Natural killer cell (primary cell): ENCODE results near the gene INPP4A. TPM values are rescaled to one million over a fixed set of nuclear protein-coding genes. Genes with fewer than 3 reads are reported as not detected.

Experiments
- ATAC-seq, 3 donors: fragments of 150-1000 bp in 2 of 3; fragments of 200-7000 bp in 1 of 3; cut with Tn5 transposase; 1 replicate in 1 of 3; 2 replicates in 2 of 3; pipeline ENCODE4 v1.10.0; 2021; ENCODE audit warnings: mild to moderate bottlenecking in 2 of 3, moderate library complexity in 2 of 3
- DNase-seq, 2 donors: peaks; one replicate each; pipeline versions ENCODE4 v3.0.0 to v3.0.0-alpha.2; 2013 to 2021; ENCODE audit warnings: mixed read lengths in 1 of 2
- H3K27ac ChIP-seq: one replicate; pipeline ENCODE4 v1.5.1; 2013; ENCODE audit warnings: mild to moderate bottlenecking, low read length
- H3K27me3 ChIP-seq: one replicate; pipeline ENCODE4 v1.6.1; 2013; ENCODE audit warnings: low read length; ENCODE audit not compliant: control insufficient read depth, insufficient read depth
- H3K36me3 ChIP-seq: one replicate; pipeline ENCODE4 v1.6.1; 2013; ENCODE audit warnings: low read length; ENCODE audit not compliant: control insufficient read depth, insufficient read depth
- H3K4me1 ChIP-seq: one replicate; pipeline ENCODE4 v1.6.1; 2013; ENCODE audit warnings: low read length; ENCODE audit not compliant: control insufficient read depth, insufficient read depth
- H3K4me3 ChIP-seq: one replicate; pipeline ENCODE4 v1.5.1; 2013; ENCODE audit warnings: low read length
- H3K9me3 ChIP-seq: one replicate; pipeline ENCODE4 v1.6.1; 2013; ENCODE audit warnings: low read length; ENCODE audit not compliant: control insufficient read depth, insufficient read depth
- H3K27ac Mint-ChIP-seq, 2 donors: one replicate each; pipeline ENCODE4 v1.8.0; 2022; ENCODE audit warnings: mild to moderate bottlenecking in 2 of 2, mixed read lengths in 2 of 2, moderate library complexity in 1 of 2
- H3K27me3 Mint-ChIP-seq, 2 donors: one replicate each; pipeline ENCODE4 v1.8.0; 2022; ENCODE audit warnings: low read depth in 2 of 2, mixed read lengths in 2 of 2
- H3K36me3 Mint-ChIP-seq: one replicate; pipeline ENCODE4 v1.8.0; 2022; ENCODE audit warnings: mixed read lengths
- H3K4me1 Mint-ChIP-seq, 2 donors: one replicate each; pipeline ENCODE4 v1.8.0; 2022; ENCODE audit warnings: mixed read lengths in 2 of 2
- H3K4me3 Mint-ChIP-seq: one replicate; pipeline ENCODE4 v1.8.0; 2022; ENCODE audit warnings: mild to moderate bottlenecking, moderate library complexity, mixed read lengths
- H3K9me3 Mint-ChIP-seq, 2 donors: one replicate each; pipeline ENCODE4 v1.8.0; 2022; ENCODE audit warnings: mixed read lengths in 2 of 2
- WGBS: methylation state at CpG from one replicate; pipeline ENCODE4 v1.1.7; 2013; ENCODE audit warnings: missing lambda C conversion rate; ENCODE audit not compliant: insufficient coverage; 5-methylcytosine and 5-hydroxymethylcytosine counted together
- intact Hi-C: fragments of 100-400 bp; cut with micrococcal nuclease; formaldehyde crosslinking; loops from one replicate; pipeline ENCODE4 v1.14.2; 2022
- total RNA-seq, 4 donors: library from RNA; stranded (reverse); fragments of 120-200 nt in 1 of 4; gene quantifications; one replicate each; pipeline versions ENCODE4 v1.2.3 to v1.2.4, GENCODE V29; 2013 to 2022
- TF ChIP-seq, protein P1 (sequence below): fragments of 200-600 bp; IDR thresholded peaks from one replicate; pipeline ENCODE4 v1.8.0; 2022; ENCODE audit warnings: antibody characterized with exemption

Gene INPP4A
- total RNA-seq, 3 donors from 2014 or later (not counting 1 experiment from before 2014, with no cell fraction given): 192 to 243 (median 225) TPM

DNA sequence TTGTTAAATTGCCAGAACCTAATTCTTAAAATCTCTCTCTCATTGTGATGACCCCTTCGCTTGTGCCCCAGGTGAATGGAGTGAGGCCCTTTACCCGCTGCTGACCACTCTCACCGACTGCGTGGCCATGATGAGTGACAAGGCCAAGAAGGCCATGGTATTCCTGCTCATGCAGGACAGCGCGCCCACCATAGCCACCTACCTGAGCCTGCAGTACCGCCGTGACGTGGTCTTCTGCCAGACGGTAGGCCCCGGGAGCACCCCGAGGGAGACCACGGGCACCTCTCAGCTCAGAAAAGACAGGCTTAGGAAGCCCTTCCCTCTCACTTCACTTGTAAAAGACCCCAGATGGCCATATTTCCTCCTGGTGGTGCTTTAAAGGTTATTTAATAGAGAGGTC, 118.7 kb downstream of the INPP4A start:
- Histone ChIP-seq H3K27me3 (no peaks in the 10 kb centered on the region), H3K4me1 (peaks cover 20% of the 10 kb centered on the region), H3K27ac (no peak overlapping the region), H3K4me3 (no peak overlapping the region), H3K36me3 (peaks cover 85% of the 10 kb centered on the region), H3K9me3 (no peaks in the 10 kb centered on the region)
- Mint-ChIP-seq H3K9me3 (no peaks in the 10 kb centered on the region), H3K4me3 (no peak overlapping the region), H3K36me3 (peaks cover 13% of the 10 kb centered on the region), H3K27me3 (no peaks in the 10 kb centered on the region), H3K4me1 (peaks cover 28 to 36% of the 10 kb centered on the region in 2 donors), H3K27ac (peak overlapping the region in 1 of 2 donors; percentile 4)
- intact Hi-C loops: no loop called here
- ATAC-seq (no peak), DNase-seq (no peak)
- TF ChIP-seq, protein P1, sequence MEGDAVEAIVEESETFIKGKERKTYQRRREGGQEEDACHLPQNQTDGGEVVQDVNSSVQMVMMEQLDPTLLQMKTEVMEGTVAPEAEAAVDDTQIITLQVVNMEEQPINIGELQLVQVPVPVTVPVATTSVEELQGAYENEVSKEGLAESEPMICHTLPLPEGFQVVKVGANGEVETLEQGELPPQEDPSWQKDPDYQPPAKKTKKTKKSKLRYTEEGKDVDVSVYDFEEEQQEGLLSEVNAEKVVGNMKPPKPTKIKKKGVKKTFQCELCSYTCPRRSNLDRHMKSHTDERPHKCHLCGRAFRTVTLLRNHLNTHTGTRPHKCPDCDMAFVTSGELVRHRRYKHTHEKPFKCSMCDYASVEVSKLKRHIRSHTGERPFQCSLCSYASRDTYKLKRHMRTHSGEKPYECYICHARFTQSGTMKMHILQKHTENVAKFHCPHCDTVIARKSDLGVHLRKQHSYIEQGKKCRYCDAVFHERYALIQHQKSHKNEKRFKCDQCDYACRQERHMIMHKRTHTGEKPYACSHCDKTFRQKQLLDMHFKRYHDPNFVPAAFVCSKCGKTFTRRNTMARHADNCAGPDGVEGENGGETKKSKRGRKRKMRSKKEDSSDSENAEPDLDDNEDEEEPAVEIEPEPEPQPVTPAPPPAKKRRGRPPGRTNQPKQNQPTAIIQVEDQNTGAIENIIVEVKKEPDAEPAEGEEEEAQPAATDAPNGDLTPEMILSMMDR: no peak
- 98% methylated on average over 13 of the region's 13 CpGs for WGBS

DNA sequence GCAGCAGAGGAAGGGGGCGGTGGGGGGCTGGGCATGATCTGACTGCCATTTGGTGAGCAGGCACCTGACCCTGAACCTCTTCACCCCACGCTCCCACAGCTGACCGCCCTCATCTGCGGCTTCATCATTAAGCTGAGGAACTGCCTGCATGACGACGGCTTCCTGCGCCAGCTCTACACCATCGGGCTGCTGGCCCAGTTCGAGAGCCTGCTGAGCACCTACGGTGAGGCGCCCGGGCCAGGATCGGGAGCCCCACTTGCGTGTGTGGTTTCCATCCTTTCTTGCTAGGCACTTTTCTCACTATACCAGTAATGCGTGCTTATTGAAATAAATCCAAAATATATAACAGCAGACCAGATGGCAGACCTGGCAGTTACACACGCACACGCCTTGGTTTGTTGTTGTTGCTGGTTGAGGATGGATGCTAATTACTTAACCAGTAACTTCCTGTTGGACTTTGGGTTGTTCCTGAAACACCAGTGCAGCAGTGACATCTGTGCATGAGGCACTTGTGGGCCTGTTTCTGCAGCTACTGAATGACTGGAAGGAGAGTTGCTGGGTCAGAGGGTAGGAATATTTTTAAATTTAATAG, 120.0 kb downstream of the INPP4A start:
- peaks cover 13% of the 10 kb centered on the region for H3K36me3 Mint-ChIP-seq

DNA sequence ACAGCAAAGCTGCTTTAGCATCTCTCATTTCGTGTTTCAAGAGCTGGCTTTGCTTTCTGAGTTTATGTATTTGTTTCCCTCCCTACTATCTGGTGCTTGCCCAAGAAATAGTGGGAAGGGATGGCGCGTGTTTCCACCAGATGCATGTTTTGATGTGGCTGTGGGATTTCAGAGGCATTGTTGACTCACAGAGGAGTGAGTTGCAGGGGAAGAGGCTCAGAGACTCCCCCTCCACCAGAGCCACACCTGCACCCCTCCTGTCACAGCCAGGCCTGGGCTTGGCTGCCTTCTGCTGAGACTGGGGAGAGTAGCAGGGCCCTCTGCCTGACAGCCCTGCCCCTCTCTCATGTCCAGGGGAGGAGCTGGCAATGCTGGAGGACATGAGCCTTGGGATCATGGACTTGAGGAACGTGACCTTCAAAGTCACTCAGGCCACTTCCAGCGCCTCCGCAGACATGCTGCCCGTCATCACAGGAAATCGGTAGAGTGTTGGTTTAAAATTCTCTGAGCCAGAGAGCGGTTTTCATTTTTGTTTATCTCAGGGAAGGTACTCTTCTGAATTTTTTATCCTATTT, 120.7 kb downstream of the INPP4A start:
- peaks cover 13% of the 10 kb centered on the region for H3K36me3 Mint-ChIP-seq
- no peaks in the 10 kb centered on the region for H3K9me3 ChIP-seq
- no peak overlapping the region for H3K4me3 ChIP-seq
- no peak for DNase-seq
- H3K36me3 ChIP-seq: peaks cover 88% of the 10 kb centered on the region
- H3K4me1 ChIP-seq: peaks cover 3% of the 10 kb centered on the region
- H3K9me3 Mint-ChIP-seq: no peaks in the 10 kb centered on the region
- H3K4me1 Mint-ChIP-seq: peaks cover 8 to 27% of the 10 kb centered on the region in 2 donors
- TF ChIP-seq, protein P1: no peak
- no peak overlapping the region for H3K27ac Mint-ChIP-seq
- 97% methylated on average over 7 of the region's 9 CpGs for WGBS
- no peak overlapping the region for H3K27ac ChIP-seq
- no peaks in the 10 kb centered on the region for H3K27me3 ChIP-seq
- no peak overlapping the region for H3K4me3 Mint-ChIP-seq
- no peaks in the 10 kb centered on the region for H3K27me3 Mint-ChIP-seq
- intact Hi-C loops: no loop called here
- no peak for ATAC-seq

More for the DNA sequence above, 120.0 kb downstream of the INPP4A start:
- DNase-seq (no peak), ATAC-seq (no peak)
- Mint-ChIP-seq H3K27ac (no peak overlapping the region), H3K9me3 (no peaks in the 10 kb centered on the region), H3K4me1 (peaks cover 15 to 27% of the 10 kb centered on the region in 2 donors), H3K4me3 (no peak overlapping the region), H3K27me3 (no peaks in the 10 kb centered on the region)
- TF ChIP-seq, protein P1: no peak
- peaks cover 85% of the 10 kb centered on the region for H3K36me3 ChIP-seq
- intact Hi-C loops: no loop called here
- no peaks in the 10 kb centered on the region for H3K9me3 ChIP-seq
- H3K27me3 ChIP-seq: no peaks in the 10 kb centered on the region
- H3K4me3 ChIP-seq: no peak overlapping the region
- WGBS: 91% methylated on average over 16 of the region's 17 CpGs
- peaks cover 10% of the 10 kb centered on the region for H3K4me1 ChIP-seq
- no peak overlapping the region for H3K27ac ChIP-seq
